NCI-H187 treated with DMSO at 0.1 percent for 48 hours (cell line): ENCODE data around the gene EPSTI1.

Experiments
- DNase-seq: peaks from one replicate; lab custom pipeline; 2025; lab: John Stamatoyannopoulos, UW

The EPSTI1 gene

DNA sequence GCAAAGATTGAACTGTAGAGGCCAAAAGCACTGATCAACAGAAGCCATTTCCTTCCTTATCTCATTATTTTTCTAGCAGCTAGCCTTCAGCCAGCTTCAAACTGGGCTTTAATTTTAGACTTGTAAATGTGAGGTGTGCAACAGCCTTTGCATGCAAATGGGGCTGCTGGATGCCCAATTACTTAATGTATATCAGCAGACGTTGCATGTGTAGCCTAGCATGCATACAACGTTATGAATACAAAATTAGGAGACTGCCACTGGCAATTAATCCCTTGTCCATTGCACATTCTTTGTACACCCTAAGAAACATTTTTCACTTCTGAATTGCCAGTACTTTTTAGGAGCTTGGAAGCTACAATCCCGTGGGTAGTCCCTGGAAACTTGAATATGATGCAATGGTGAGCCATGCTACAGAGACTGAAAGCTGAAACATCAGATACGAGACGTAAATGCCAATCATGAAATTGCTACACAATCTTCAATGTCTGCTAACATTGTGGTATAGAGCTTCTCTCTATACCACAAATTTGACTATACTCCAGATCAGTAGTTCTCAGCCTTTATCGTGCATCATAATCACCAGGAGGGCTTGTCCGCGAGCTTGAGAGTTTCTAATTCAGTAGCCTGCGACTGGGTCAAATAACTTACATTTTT lies 20.2 kb downstream of the EPSTI1 start:
- no peak for DNase-seq

DNA sequence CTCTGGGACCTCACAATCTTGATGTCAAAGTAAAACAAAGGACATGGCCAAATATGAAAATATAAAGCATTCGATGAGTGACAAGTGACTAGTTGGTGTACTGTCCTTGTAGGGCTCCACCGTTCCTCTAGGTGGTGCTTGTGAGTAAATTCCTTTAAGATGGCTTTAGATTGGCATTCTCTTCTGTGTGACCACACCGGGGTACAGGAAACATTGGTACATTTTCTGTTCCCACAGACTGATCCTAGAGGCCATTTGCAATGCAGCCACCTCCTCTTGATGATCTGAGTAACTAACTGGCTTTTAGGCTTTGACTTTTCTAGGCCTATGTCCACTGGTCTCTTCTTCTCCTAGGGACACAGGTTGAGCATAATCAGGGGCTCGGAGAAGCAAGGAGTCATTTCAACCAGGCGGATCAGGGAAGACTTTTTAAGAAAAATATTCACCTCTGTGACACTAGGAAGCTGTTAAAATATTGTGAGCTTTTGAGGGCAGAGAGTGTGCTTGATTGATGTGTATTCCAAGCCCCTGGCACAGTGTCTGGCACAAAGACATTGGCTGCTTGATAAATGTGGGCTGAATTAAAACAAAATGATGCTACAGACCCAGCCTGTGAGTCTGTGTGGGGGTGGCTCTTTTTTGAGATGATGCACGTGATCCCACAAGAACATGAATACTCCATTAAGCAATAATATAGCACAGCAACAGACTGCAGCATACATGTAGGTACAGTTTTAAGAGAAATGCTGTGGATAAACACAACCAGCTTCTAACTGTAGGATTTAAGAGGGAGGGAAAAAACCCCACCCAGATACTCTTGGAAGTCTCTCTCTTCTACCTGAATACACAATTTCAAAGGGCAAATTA lies 21.0 kb downstream of the EPSTI1 start:
- peak; percentile 8 for DNase-seq

DNA sequence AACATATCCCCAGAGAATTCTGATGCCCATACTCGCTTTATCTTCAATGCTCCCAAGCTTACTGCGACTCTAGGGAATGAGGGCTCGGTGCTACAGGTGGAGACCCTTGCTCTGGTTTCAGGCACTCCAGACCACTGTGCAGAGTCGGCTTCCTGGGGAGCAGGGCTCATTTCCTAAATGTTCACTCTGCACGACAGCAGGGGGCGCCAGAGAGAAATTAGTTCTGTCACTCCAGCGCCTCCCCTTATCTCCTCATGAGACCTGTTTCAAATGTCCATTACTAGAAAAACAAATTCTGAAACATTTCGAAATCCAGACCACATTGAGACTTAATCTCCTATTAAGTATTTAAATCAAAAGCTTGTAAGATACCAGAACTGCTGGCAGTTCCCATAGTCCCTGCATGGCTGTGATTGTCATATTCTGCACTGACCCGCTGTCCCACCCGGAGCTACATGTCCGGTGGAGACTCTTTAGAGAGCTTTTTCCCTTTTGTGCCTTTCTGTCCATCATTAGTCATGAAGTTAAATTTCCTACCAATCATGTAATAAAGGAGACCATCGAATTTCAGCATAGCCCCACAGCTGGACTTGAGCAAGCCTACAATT lies 22.4 kb downstream of the EPSTI1 start:
- DNase-seq = peak; percentile 22

DNA sequence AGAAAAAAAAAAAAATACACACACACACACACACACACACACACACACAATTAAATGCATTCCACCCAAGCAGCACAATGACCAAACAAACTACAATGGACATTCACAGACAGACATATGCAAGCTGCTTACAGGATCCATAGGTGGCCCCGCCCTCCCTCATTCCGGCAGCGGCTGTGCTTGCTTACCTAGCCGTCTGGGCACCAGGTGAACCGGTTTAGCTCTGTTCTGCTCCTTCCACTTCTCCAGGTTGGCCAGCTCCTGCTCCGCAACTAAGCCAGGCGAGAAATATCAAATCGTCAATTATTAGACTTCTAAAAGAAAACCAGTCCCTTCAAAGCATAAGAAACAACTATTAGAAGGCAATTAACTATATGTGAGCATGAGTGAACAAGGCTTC lies 23.1 kb downstream of the EPSTI1 start:
- DNase-seq = no peak

DNA sequence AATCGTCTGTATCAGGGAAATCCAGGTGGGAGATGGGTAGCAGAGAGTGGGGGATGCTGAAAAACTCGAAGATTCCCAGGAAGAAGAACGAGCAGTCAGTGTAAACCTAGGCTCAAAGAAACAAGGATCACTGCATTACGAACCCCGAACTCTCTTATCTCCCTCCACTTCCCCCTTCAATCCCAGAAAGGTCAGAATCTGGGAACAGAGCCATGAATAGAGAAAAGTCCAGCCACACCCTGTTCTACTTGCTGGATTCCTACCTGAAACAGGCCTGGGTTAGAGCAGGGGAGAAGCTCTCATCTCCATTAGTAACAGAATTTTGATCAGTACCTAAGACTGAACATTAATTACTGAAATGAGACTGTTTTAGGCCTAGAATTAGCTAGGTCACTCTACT lies 24.4 kb downstream of the EPSTI1 start:
- DNase-seq = no peak

DNA sequence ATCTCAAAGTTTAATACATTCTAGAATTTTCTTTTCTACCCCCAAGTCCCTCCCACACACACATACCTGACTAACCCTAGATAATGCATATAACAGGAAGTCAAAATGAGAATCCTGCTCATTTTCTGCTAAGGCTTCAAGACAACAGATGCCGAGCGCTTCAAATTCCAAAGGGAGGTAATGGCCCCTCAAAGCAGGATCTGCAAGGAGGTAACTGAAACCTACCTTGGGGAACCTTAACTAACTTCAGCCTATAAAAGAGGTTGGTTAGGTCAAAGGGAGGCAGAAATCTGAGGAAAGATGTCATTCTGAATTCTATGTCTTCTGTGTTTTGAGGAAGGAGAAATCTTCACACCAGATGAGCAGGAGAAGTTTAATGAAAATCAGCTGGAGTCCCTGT lies 26.8 kb downstream of the EPSTI1 start:
- DNase-seq = no peak

DNA sequence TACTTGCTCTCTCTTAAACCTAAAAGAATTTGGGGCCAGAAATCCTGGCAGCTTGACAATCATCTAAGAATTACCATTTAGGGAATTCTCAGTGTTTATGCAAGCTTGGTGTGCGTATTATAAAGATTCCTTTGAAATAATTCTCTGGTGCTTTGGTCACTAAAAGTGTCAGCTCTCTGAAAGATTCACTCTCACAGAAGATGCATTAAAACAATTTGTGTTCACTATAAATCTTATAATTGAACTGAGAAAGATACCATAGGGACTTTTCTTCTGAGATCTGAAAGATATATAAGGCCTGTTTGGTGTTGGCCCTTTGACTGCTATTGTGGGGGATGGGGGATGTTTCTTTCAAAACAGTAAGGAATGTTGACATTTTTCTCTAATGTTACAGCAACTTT lies 27.3 kb downstream of the EPSTI1 start:
- no peak for DNase-seq

DNA sequence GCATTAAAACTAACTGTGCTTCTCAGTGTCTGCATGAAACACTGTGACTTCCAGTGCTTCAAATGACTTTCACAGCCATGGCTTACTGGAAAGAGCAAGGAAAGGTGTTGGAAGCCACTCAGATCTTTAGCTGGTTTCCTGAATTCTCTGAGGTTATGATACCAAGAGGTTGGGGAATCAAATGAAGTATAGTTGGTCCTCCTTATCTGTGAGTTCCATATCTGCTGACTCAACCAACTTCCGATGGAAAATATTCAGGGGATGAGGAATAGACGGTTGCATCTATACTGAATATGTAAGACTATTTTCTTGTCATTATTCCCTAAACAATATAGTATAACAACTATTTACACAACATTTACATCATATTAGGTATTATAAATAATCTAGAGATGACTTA lies 32.4 kb downstream of the EPSTI1 start:
- DNase-seq = no peak

DNA sequence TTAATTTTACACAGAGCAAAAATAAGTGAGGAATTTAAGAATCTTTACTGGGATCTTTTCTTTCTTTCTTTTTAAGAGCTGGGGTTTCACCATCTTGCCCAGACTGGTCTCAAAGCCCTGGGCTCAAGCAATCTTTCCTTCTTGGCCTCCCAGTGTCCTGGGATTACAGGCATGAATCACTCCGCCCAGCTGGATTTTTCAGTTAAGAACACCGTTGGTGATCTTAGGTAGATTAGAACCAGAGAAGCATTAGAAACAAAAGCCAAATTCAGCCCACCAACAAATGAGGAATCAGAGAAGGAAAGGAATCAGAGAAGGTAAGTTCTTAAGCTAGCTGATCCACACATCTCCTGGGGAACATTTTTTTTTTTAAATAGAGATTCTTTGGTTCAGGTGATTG lies 34.2 kb downstream of the EPSTI1 start:
- DNase-seq = no peak

DNA sequence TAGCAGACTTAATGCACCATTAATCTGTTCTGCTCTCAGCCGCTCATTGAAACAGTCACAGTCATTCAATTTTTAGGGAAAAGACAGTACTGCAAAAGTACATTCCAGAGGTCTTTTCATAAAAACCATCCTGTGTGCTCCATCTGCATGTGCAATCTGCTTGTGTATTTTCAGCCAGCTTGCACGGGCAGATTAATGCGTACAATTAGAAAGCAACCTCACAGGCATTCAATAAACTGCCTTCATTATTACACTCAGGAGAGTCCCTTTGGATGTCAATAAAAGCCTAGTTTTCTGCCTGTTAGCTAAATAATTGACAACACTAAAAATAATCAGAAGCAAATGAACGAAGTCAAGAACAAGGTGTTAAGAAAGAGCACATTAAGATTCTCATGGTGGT lies 41.9 kb downstream of the EPSTI1 start:
- DNase-seq = no peak

DNA sequence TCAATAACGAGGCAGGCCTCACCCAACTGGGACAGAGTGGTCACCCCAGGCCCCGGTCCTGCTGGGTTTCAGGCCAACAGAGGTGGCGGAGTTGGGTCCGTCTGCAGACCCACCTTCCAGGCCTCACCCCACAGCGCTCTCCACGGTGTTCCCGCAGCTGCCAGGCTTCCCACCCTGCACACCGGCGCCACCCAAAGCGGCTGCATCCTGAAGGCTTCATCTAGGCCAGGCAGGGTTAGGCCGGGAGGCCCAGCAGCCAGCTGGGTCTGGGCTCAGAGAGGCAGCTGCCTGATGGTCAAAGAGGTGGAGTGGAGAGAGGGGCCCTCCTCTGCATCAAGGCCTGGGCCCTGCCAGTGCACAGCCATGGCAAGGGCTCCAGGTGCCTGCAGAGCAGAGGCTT lies 44.1 kb downstream of the EPSTI1 start:
- DNase-seq = no peak

DNA sequence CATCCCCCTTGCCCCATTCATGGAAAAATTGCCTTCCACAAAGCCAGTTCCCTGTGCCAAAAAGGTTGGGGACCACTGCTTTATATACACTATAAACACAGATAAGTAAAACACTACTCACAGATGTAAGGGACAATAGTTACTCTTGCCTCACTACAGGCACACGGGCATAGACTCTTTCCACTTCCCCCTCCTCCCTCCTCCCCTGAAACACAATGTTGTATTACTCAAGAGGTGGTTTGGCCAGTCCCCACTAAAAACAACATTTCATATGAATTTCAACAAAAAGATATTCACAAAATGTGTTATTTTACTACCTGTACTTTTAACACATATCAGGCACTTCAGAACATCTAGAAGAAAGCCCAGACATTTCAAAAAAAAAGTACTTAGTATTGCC lies 45.1 kb downstream of the EPSTI1 start:
- DNase-seq = no peak

DNA sequence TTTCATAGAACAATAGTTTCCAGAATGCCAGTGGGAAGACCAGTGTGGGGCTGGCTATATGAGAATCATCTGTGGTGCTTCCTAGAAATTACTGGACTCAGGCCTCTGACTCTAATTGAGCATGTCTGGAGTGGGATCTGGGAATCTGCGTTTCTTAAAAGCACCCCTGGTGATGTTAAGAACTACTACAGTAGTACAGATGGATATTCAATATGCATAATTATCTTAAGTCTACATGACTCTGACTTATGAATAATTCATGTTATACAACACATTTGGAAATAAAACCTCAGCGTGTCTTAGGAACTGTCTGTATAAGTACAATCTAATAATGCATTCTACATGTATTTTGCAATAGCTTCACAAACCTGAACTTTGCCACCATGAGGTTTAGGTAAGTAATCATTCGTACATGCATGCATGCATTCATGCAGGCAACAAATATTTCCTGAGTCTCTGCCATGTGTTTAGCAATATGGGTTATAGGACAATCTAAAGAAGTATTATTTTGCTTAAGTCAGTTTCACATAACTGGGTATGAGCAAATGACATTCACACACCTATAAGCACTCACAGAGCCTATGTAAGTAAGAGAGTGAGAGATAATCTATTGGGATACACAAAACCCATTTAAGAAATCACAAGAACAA lies 62.0 kb downstream of the EPSTI1 start:
- DNase-seq = no peak

DNA sequence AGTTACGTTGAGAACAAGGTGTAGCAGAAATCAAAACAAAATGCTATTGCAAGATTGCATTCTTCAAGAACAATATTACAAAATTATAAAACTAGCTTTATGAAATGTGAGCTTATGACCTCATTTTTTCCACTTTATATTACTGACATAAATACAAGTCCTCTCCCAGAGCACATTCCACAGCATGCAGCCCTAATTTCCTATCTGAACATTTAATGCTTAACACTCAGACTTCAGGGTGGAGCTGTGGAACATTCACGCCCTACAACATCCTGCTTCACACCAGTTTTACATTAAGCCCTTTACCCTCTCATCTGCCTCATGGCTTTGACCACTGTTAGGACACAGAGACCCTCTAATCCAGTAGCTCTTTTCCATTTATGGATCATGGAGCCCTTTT lies 65.5 kb downstream of the EPSTI1 start:
- no peak for DNase-seq

DNA sequence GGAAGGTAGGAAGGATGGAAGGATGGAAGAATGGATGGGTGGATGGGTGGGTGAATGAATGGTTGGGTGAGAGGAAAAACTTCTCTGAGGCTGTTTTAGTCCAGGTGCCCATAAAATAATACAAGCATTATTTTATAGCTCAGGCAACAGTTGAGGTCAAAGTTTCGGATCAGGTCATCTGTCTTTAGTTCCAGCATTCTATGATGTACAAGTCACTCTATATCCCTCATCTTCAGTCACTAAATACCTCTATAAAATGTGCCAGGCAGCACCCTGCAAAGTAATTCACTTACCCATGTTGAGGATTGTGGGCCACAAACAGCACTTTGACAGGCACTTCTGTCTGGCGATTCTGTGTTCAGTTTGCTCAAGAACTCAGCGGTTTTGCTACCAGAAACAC lies 66.0 kb downstream of the EPSTI1 start:
- no peak for DNase-seq

DNA sequence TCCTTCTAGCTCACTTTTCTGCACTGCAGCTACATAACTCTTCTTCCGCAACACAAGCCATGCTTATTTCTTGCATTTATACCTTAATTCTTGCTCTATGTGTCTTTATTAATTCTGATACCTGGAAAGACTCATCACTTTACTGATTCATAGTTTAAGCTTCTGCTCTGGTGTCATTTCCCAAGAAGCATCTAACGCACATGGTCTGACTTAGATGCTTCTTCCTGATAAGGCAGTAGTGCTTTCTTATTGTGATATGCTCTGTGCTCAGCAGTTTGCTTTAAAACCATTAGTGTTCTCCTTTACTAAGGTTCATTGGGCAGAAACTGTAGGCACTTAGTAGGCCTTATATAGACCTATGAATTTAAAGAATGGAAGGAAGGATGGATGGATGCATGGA lies 66.4 kb downstream of the EPSTI1 start:
- no peak for DNase-seq

DNA sequence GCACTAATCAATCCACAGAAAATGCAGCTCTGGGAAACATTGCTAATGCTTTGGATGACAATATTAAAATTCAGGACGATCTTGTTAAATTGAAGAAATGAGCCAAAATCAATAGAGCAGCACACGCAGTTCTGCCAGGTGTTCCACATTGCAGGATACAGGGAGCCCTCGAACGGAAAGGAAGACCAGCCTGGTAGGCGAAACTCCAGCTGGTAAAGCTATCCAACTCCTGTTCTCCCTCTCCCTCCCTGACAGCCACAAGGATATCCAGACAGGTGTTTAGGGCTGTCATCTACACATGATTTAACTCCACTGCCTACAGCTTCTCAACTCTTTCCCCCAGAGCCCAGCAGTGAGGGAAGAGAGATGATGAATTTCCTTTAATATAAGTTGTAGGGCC lies 67.7 kb downstream of the EPSTI1 start:
- DNase-seq = peak; percentile 18

DNA sequence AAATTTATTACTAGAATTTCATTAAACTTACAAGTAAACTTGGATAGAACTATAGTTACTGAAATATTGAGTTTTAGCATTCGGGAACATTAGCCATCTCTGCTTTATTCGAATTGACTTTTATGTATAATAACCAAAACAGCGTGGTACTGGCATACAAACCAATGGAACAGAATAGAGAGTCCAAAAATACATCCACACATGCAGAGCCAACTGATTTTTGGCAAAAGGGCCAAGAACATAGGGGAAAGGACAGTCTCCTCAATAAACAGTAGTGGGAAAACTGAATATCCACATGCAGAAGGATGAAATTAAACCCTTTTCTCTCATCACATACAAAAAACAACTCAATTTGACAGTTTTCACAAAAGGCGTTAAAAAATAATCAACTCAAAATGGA lies 84.3 kb downstream of the EPSTI1 start:
- DNase-seq = no peak

DNA sequence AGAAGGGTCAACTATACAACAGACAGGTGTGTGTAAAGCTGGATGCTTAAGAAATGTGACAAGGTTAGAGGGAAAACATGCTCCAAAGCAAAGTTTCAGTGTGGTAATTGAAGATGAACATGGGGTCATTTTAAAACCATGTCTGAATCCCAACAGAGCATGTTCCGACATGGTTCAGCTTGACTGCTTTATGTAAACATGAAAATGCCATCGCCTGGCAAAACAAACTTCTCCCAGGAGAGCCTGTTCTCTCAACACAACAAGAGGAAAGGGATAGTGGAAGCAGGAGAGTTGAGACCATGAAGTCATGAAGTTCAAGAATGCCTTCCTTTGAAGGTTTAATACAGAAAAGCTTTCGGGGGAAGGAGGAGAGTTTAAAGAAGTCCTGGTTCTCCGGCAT lies 85.8 kb downstream of the EPSTI1 start:
- DNase-seq = no peak

DNA sequence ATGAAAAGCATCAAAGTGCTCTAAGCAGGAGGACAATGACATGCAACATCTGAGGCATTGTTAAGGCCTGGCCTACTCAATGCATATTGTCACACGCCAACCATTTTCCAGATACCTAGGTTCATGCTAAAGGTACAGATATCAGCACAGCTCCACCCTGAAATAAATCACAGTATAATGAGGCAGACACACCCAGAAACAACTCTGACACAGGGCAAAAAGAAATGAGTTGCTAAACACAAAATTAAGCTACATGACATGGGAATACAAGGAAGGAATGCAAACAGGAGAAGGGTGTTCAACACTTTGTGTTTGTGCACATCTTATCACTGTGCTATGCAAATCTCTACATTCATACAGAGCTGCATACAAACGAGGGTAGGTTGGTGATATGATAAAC lies 86.5 kb downstream of the EPSTI1 start:
- DNase-seq = no peak

DNA sequence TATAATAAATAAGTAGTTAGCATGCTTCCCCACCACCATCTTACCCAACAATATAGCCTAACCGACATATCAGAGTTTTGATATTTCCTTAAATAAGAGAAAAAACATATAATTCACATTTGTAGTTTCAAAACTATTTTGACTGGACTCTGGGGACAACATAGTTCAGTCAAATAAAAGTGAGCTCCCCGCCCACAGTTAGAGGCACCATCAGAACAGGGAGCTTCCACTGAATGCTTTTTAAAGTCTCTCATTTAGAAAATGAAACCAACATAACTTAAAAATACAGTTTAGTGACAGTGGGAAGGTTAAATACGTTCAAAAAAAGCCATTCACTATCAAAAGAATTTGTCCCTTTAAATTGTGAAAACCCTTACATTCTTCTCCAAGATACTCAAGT lies 92.8 kb downstream of the EPSTI1 start:
- DNase-seq = no peak

DNA sequence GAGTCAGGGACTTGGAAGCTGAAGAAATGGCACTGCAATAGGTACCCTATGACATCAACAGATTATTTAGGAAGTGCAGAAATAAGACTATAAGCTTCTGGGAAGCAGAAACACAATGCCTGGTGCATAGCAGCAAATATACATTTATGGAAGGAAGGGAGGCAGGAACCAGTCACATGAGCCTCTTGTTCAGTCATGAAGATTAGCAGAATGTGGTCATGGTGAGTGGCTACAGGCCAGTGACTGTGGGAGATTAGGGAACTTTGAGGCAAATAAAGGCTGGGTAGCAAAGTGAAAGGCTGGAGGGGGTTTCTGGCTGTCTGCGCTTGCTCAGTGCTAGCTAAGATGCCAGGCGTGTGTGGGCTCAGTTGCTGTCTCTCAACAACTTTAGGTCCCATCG lies 96.3 kb downstream of the EPSTI1 start:
- no peak for DNase-seq

DNA sequence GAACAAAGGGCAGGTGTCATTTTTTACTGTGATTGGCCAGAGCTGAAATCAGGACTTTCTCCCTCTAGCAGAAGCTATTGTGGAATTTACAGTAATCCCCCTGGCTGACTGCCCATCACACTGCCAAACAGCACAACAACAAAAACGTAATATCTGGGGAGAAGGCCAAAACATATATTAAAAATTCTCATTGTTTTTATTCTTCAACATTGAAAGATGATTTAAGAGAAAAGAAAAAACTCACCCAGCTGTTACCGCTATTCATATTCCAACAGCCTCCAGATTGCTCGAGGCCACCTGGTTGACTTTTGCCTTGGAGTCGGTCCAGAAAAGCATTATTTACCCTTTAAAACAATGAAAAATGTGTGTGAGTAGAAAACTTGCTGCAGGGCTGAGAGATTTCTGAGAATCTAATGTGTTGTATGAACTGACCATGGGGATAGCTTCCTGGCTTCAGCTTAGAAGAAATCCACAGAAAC lies 97.2 kb downstream of the EPSTI1 start:
- DNase-seq = no peak
